Measurements from ENCODE around the gene ZBTB12.

Gene ZBTB12

DNA sequence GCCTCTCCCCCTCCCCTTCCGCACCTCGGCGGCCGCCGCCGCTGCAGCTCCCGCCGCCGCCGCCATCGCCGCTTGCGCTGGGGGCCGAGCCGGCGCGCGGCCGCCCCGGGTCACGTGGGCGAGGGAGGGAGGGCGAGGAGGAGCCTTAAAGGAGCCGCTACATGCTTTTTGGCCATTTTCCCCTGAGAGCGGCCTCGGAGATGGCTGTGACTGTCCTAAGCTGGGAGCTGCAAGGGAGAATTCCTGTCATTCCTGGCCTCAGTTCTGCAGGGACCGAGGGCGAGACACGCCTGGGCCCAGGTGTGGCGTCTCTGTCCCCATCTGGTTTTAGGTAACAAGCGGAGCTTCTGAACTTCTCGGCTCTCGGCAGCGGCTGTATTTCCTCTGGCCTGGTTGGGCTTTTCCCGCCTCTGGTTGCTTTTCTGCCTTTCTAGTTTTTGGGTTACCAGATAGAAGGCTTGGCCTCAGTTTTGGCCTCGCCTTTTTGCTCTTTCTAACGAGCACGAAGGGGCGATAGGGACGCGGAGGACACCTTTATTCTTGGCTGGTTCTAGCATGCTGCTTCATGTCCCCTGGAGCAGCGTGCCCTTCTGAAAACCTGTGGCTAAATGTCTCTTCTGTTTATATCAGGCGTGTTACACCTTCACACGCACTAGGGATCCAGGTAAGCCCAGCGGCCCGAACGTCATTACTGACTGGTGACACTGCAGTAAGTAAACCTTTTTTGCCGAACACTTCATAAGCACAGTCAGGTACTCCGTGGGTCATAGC is 4.1 kb downstream of the ZBTB12 start, which contains the start of gene EHMT2:
Gene EHMT2, minus strand, starts transcription at position 87 of the 771 bp plus-strand sequence. Its CDS starts 21 bp downstream, at position 66.
- Mint-ChIP-seq H3K9me3 (no peaks in the 10 kb centered on the region), H3K4me1 (peaks cover 25 to 43% of the 10 kb centered on the region in 2 donors), H3K4me3 (peak within 1 kb of the TSS; percentile 88 to 93), H3K36me3 (peaks cover 12 to 18% of the 10 kb centered on the region in 2 donors), H3K27me3 (no peaks in the 10 kb centered on the region), H3K27ac (peak within 1 kb of the TSS; percentile 93)
- ATAC-seq (replicated peaks): peak; percentile 67 to 70
- peak; percentile 82 for DNase-seq

DNA sequence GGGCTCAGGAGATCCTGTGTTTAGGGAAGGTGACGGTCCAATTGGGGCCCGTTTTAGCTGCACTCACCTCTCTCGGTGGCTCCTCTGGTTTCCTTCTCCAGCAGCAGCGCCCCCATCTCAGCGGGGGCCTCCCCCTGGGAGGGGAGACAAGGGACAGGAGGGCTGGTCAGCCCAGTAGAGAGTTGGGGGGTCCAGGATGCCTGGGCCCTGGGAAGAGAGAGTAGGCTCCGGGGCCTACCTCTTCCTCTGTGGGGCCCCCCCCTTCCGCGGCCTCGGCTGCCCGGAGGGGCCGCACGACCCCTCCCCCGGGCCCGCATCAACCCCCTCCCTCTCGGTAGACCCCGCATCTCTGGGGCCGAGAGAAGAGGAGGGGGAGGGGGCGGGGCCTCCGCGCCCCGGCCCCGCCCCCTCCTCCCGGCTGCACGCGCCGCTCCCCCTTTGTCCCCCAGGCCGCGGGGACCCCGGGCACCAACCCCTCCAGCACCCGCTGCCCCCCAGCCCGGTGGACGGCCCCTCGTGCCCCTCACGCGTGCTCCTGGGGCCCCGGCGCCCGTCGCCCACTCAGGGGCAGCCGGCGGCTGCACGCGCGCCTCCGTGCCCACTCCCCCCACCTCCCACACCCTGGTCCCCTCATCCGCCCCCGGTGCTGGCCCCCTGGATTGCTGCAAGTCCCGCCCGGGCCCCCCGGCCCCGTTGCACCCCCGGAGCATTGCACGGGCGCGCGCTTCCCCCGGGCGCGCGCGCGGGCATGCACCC is 4.9 kb downstream of the ZBTB12 start:
- peaks cover 24 to 47% of the 10 kb centered on the region in 2 donors for H3K4me1 Mint-ChIP-seq
- ATAC-seq (replicated peaks): peak; percentile 0 to 4
- H3K4me3 Mint-ChIP-seq: peak overlapping the region; percentile 88 to 93
- no peak for DNase-seq
- H3K27me3 Mint-ChIP-seq: no peaks in the 10 kb centered on the region
- H3K36me3 Mint-ChIP-seq: peaks cover 19 to 25% of the 10 kb centered on the region in 2 donors
- peak overlapping the region; percentile 92 for H3K27ac Mint-ChIP-seq
- H3K9me3 Mint-ChIP-seq: no peaks in the 10 kb centered on the region

DNA sequence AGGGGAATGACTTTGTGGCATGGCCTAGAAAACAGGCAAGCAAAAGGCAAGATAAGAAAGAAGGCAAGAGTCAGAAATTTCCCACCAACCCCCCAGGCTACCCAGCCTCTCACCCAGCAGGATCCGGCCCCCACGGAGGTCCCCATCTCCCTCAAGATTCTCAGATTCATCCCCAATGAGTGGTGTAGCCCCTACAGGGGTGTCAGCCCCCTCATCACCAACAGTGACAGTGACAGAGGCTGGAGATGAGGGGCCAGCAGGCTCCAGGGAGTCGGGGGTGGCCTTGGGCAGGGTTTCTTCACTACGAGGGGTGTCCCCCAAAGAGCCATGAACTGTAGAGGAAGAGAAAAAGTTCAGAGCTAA is 5.4 kb downstream of the ZBTB12 start:
- Mint-ChIP-seq H3K4me1 (peaks cover 25 to 49% of the 10 kb centered on the region in 2 donors), H3K27ac (peak overlapping the region; percentile 92)
- no peak for DNase-seq

DNA sequence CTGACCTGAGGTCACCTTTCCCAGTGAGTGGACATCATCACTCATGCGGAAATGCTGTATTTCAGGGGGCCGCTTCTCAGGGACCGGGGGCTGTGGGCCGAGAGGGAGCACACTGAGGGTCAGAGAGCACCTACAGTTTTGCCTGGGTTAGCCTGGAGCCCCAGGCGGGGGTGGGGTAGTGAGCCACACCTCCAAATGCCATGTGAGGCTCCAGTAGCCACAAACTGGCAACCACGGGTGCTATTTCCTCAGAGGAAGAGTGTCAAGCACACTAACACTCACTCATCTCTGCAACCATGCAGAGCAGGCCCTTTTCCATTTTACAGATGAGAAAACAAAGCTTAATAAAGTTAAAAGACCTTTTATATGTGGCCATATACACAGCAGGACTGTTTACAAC is 9.1 kb downstream of the ZBTB12 start:
- H3K27me3 Mint-ChIP-seq: no peaks in the 10 kb centered on the region
- peaks cover 11 to 28% of the 10 kb centered on the region in 2 donors for H3K4me1 Mint-ChIP-seq
- DNase-seq (no peak), ATAC-seq (replicated peaks) (no peak)
- H3K4me3 Mint-ChIP-seq: no peak overlapping the region
- H3K36me3 Mint-ChIP-seq: peaks cover 32 to 42% of the 10 kb centered on the region in 2 donors
- no peaks in the 10 kb centered on the region for H3K9me3 Mint-ChIP-seq
- no peak overlapping the region for H3K27ac Mint-ChIP-seq

More for the DNA sequence above, 5.4 kb downstream of the ZBTB12 start:
- Mint-ChIP-seq H3K4me3 (peak overlapping the region; percentile 83 to 88), H3K36me3 (peaks cover 23 to 27% of the 10 kb centered on the region in 2 donors), H3K27me3 (no peaks in the 10 kb centered on the region), H3K9me3 (no peaks in the 10 kb centered on the region)
- ATAC-seq (replicated peaks): no peak

DNA sequence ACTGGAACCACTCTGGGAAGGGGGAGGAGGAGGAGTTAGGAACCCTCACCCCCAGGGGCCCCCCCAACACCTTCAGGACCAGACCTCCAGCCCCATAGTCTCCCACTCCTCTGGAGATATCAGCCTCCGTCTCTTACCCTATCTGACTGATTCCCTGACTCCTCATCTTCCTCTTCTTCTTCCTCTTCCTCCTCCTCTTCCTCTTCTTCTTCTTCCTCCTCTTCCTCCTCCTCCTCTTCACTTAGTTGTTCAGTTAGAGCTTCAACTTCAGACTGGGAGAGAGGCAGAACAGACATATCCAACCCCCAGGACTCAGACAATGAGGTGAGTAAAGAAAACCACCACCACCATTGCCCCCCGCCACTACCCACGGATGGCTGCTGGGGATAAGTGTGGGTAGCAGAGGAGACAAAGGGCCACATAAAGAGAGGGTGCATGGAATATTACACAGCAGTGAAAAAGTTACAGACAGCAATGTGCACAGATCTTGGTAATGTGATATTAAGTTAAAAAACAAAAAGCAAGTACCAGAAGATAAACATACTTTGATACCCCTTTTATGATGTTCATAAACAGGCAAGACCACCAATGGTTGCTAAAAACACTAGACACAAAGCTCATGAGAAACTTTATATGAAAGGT is 12.4 kb downstream of the ZBTB12 start:
- no peak for ATAC-seq (replicated peaks)
- Mint-ChIP-seq H3K27me3 (no peaks in the 10 kb centered on the region), H3K4me3 (no peak overlapping the region), H3K36me3 (peaks cover 48 to 59% of the 10 kb centered on the region in 2 donors), H3K27ac (peak overlapping the region; percentile 14), H3K9me3 (no peaks in the 10 kb centered on the region), H3K4me1 (peaks cover 6 to 16% of the 10 kb centered on the region in 2 donors)
- no peak for DNase-seq

DNA sequence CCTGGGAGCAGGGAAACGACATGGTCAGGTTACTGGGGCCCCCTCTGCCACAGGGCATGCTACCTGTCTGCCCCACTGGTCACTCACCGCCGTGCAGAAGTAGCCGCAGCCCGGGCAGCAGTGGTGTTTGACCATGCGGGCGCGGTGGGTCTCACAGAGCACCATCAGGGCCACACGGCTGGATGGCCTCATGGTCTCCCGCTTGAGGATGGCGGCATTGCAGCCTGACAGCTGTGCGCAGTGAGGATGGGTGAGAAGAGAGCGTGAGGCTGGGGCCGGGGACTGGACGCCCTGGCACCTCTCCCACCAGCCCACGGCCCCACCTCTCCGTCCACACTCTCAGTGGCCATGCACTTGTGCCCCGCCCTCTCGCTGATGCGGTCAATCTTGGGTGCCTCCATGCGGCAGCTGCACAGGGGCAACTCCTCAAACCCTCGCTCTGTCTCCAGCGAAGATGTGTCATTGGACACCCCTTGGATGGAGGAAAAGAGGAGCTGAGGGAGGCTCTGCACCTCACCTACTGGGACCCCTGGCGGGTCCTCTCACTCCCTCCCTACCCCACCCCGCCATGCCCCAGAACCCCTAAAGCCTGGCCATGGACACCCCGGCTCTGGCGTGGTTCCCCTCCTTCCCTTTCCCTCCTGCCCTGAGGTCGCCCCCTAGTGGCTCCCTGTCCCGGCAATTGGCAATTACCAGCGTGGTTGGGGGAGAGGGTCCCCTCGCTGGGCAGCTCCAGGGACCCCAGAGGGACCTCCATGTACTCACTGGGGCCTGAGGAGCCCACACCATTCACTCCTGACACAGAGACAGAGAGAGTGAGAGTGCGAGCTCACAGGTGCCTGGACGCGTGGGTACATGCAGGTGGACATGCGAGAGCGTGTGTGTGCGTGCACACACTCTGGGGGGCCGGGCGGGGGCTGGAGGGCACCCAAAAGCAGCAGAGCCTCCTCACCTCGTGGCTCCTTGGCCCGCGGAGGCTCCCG is 13.3 kb downstream of the ZBTB12 start:
- Mint-ChIP-seq H3K9me3 (no peaks in the 10 kb centered on the region), H3K36me3 (peaks cover 46 to 66% of the 10 kb centered on the region in 2 donors), H3K4me1 (peaks cover 6 to 16% of the 10 kb centered on the region in 2 donors), H3K27me3 (no peaks in the 10 kb centered on the region), H3K27ac (no peak overlapping the region), H3K4me3 (no peak overlapping the region)
- DNase-seq (no peak), ATAC-seq (replicated peaks) (peak in 1 of 2 donors; percentile 39)

DNA sequence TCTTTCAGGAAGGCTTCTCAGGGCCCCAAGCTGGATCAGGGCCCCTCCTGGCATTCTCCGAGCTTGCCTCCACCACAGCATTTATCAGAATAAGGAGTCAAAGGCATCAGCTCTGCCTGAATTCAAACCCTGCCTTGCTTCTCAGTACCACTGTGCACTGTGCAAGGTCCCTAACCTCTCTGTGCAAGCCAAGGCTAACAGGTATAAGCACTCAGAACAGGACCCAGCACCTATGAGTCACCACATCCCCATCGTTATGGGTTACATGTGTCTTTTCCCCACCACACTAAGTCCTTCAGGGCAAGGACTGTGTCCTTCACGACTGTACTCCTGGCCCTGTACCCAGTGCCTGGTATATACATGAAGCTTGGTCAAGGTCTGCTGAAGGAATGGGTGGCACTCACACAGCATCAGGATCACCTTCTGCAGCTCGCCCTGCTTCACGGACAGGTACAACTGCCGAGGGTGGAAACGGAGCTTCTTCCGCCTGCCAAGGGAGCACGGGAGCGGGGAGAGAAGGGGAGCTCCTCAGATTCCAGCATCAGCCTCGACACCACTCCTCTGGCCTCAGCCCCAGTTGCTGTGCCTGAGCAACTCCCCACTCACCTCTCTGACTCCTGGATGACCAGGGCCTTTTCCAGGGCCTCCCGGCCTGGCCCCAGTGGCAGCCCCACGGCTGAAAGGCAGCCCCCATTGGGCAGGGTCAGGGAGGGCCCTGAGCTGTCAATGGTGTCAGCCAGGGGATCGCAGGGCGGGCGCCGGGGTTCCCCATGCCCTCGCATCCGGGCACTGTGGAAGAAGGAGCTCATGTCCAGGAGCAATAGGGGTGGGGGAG is 14.5 kb downstream of the ZBTB12 start:
- no peaks in the 10 kb centered on the region for H3K9me3 Mint-ChIP-seq
- no peak for DNase-seq
- no peak for ATAC-seq (replicated peaks)
- H3K4me1 Mint-ChIP-seq: peaks cover 4 to 11% of the 10 kb centered on the region in 2 donors
- H3K36me3 Mint-ChIP-seq: peaks cover 50 to 67% of the 10 kb centered on the region in 2 donors
- no peak overlapping the region for H3K4me3 Mint-ChIP-seq
- peak overlapping the region; percentile 59 for H3K27ac Mint-ChIP-seq
- no peaks in the 10 kb centered on the region for H3K27me3 Mint-ChIP-seq

DNA sequence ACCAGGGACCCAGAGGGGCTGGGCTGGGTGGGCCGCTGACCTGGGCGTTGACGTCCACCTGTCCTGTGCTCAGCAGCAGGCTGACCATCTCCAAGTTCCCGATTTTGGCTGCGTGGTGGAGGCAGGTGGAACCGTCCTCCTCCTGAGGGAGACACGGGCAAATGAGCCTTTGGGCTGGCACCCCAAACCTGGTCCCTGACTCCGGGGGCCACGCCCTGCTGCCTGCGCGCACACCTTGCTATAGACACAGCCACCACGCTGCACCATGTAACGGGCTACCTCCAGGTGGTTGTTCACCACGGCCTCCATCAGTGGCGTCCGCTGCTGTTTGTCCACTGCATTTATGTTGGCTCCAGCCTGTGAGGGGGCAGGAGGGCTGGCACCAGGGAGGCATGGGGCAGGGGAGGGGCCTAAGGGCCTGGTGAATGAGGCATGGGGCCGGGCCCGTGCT is 15.3 kb downstream of the ZBTB12 start:
- Mint-ChIP-seq H3K27me3 (no peaks in the 10 kb centered on the region), H3K4me1 (peaks cover 1 to 5% of the 10 kb centered on the region in 2 donors), H3K9me3 (no peaks in the 10 kb centered on the region), H3K4me3 (no peak overlapping the region), H3K27ac (no peak overlapping the region), H3K36me3 (peaks cover 46 to 69% of the 10 kb centered on the region in 2 donors)
- DNase-seq (no peak), ATAC-seq (replicated peaks) (no peak)

DNA sequence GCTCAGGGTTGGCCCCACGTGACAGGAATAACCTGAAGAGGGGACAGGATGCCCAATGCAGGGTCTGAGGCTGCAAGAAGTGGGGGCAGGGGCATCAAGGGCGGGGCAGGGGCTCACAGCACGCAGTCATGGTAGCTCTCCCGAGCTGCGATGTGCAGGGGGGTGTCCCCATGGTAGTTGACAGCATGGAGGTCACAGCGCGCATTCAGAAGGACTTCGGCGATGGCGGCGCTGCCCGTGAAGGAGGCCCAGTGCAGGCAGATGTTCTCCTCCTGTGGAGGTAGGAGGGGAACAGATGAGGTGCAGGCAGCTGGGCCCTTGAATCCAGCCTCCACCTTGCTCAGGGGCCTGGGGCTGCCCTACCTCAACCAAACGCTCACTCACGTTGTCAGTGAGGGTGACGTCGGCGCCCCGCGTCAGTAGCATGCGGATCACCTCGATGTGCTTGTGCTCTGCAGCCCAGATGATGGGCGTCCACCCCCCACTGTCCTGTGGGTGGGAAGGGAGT is 17.3 kb downstream of the ZBTB12 start:
- no peak for DNase-seq
- Mint-ChIP-seq H3K27me3 (no peaks in the 10 kb centered on the region), H3K36me3 (peaks cover 55 to 73% of the 10 kb centered on the region in 2 donors), H3K27ac (no peak overlapping the region), H3K9me3 (no peaks in the 10 kb centered on the region), H3K4me3 (no peak overlapping the region), H3K4me1 (peaks cover 3 to 4% of the 10 kb centered on the region in 2 donors)
- no peak for ATAC-seq (replicated peaks)

DNA sequence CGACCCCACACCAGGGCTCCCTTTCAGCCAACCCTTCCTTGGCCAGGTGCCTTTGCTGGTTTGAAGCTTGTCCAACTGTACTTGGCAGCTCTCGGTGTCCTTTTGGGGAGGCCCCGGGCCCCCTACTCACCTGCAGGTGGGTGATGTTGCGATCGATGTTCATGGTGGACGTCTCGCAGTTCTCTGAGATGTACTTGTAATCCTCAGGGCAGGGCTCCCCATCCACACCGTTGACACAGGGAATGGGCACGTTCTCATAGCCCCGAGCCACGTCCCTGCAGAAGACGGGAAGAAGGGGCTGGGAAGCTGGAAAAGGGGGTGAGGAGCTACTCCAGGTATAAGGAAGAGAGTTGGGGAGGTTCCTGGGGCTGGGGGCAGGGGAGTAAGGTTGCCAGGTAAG is 18.2 kb downstream of the ZBTB12 start:
- DNase-seq (no peak), ATAC-seq (replicated peaks) (no peak)
- Mint-ChIP-seq H3K27ac (no peak overlapping the region), H3K36me3 (peaks cover 58 to 73% of the 10 kb centered on the region in 2 donors), H3K4me3 (no peak overlapping the region), H3K27me3 (no peaks in the 10 kb centered on the region), H3K4me1 (peaks cover 0 to 3% of the 10 kb centered on the region in 2 donors), H3K9me3 (no peaks in the 10 kb centered on the region)

DNA sequence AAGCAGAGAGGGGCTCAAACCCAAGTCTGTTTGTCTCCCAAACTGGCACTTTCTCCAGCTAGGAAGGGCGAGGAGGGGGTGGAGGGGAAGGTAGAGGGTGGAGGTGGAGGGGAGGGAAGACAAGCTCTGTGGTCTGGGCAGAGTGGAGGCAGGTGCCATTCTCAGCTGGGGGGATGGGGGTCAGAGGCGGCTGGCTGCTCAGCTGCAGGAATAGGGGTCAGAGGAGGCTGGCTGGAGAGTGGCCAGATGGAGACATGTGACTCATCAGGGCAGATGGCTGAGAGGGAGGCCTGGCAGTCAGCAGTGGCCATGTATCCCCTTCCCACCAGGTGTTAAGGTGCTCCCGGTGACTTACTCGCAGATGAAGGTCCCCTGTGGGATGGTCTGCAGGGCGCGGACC is 19.5 kb downstream of the ZBTB12 start:
- DNase-seq (no peak), ATAC-seq (replicated peaks) (no peak)
- H3K4me1 Mint-ChIP-seq: peaks cover 0 to 1% of the 10 kb centered on the region in 2 donors
- H3K27me3 Mint-ChIP-seq: no peaks in the 10 kb centered on the region
- peaks cover 51 to 67% of the 10 kb centered on the region in 2 donors for H3K36me3 Mint-ChIP-seq
- no peaks in the 10 kb centered on the region for H3K9me3 Mint-ChIP-seq
- H3K27ac Mint-ChIP-seq: no peak overlapping the region
- no peak overlapping the region for H3K4me3 Mint-ChIP-seq

DNA sequence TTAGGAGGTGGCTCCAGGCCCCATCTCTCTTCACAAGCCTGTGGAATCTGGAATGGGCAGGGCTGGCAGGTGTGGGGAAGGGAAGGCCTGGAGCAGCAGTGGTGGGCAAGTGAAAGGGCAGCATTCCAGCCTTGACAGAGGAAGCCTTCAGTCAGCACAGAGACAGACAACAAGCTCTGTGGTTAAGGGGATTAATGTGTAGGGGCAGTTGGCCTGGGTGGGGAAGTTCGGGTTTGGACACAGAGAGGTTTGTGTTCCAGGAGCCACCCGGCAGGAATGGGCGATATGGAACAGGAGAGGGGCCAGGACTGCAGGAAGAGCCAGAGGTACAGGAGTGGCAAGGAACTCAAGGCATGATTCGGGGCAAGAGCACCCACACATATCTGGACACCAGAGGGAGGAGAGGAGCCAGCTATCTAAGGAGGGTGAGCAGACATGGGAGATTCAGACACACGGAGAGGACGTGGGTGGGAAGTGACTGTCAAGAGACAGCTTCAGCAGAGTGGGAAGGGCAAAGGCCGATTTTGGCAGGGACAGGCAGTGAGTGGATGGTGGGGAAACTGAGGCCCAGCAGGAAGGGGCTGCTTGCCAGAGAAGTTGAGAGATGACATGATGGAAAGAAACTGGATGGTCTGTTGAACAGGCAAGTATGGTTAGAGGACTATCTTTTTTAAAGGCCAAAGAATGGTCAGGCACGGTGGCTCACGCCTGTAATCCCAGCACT is 20.6 kb downstream of the ZBTB12 start:
- Mint-ChIP-seq H3K4me3 (no peak overlapping the region), H3K27ac (no peak overlapping the region), H3K27me3 (no peaks in the 10 kb centered on the region), H3K9me3 (no peaks in the 10 kb centered on the region), H3K4me1 (peaks cover 0 to 1% of the 10 kb centered on the region in 2 donors), H3K36me3 (peaks cover 44 to 60% of the 10 kb centered on the region in 2 donors)
- no peak for DNase-seq
- ATAC-seq (replicated peaks): no peak
